WTC11 (cell line): ENCODE data around the gene APOBEC3B. TPM values are rescaled to one million over a fixed set of nuclear protein-coding genes. Genes with fewer than 3 reads are reported as not detected.
"Not testable (repeated sequence)": the region's sequence is repeated elsewhere in the genome, so short reads cannot be mapped to it uniquely, and the experiment has no call there.

ENCODE experiments used
- ATAC-seq: fragments of 200-7000 bp; cut with Tn5 transposase; 2 replicates; pipeline ENCODE4 v1.10.0; 2021; ENCODE audit warnings: mild to moderate bottlenecking, moderate library complexity
- CTCF ChIA-PET: fragments of 300-600 bp; sonication (Branson Sonifier 250); formaldehyde crosslinking; loops from one replicate; lab custom pipeline; 2021; ENCODE audit warnings: antibody characterized with exemption; lab: Charles Lee
- POLR2A ChIA-PET: fragments of 350-600 bp; sonication (Branson Sonifier 250); formaldehyde crosslinking; loops from one replicate; lab custom pipeline; 2021; ENCODE audit warnings: antibody characterized with exemption; lab: Charles Lee
- DNase-seq: peaks from one replicate; pipeline ENCODE4 v3.0.0; 2021; ENCODE audit warnings: low spot score
- H3K27ac Mint-ChIP-seq: 2 replicates; pipeline ENCODE4 v1.8.0; 2021; ENCODE audit warnings: mixed read lengths
- H3K27me3 Mint-ChIP-seq: 2 replicates; pipeline ENCODE4 v1.8.0; 2021; ENCODE audit warnings: low read depth, mild to moderate bottlenecking, moderate library complexity, mixed read lengths
- H3K36me3 Mint-ChIP-seq: 2 replicates; pipeline ENCODE4 v1.8.0; 2021; ENCODE audit warnings: mixed read lengths
- H3K4me1 Mint-ChIP-seq: 2 replicates; pipeline ENCODE4 v1.8.0; 2022; ENCODE audit warnings: mixed read lengths
- H3K4me3 Mint-ChIP-seq: 2 replicates; pipeline ENCODE4 v1.8.0; 2021; ENCODE audit warnings: mild to moderate bottlenecking, moderate library complexity, mixed read lengths
- H3K9me3 Mint-ChIP-seq: 2 replicates; pipeline ENCODE4 v1.8.0; 2021; ENCODE audit warnings: mixed read lengths
- CREM ChIP-seq: sonication (generic); formaldehyde crosslinking; IDR thresholded peaks from 2 replicates; pipeline ENCODE4 v1.8.1; 2022; ENCODE audit warnings: mild to moderate bottlenecking, missing genetic modification reagents, moderate library complexity
- ERG ChIP-seq: fragments of 250-450 bp; sonication (Bioruptor Pico); IDR thresholded peaks from 2 replicates; pipeline ENCODE4 v1.8.0; 2021; ENCODE audit warnings: mild to moderate bottlenecking
- FOXK1 ChIP-seq: sonication (generic); formaldehyde crosslinking; IDR thresholded peaks from 2 replicates; pipeline ENCODE4 v1.8.0; 2022; ENCODE audit warnings: mild to moderate bottlenecking, moderate library complexity, missing genetic modification reagents
- JUN ChIP-seq: sonication (generic); formaldehyde crosslinking; IDR thresholded peaks from 2 replicates; pipeline ENCODE4 v1.8.0; 2023; ENCODE audit warnings: mild to moderate bottlenecking, missing genetic modification reagents
- MAX ChIP-seq: sonication (generic); formaldehyde crosslinking; IDR thresholded peaks from 2 replicates; pipeline ENCODE4 v1.8.0; 2022; ENCODE audit warnings: mild to moderate bottlenecking, missing genetic modification reagents
- MYBL2 ChIP-seq: sonication (generic); formaldehyde crosslinking; IDR thresholded peaks from 2 replicates; pipeline ENCODE4 v1.8.1; 2023; ENCODE audit warnings: mild to moderate bottlenecking, moderate library complexity, missing genetic modification reagents
- NFE2L1 ChIP-seq: sonication (generic); formaldehyde crosslinking; IDR thresholded peaks from 2 replicates; pipeline ENCODE4 v1.8.1; 2023; ENCODE audit warnings: missing genetic modification reagents
- NR1H2 ChIP-seq: sonication (generic); formaldehyde crosslinking; IDR thresholded peaks from 2 replicates; pipeline ENCODE4 v1.9.0; 2021; ENCODE audit warnings: mild to moderate bottlenecking, moderate library complexity, missing genetic modification reagents
- NR3C1 ChIP-seq: sonication (generic); formaldehyde crosslinking; conservative IDR thresholded peaks from 2 replicates; pipeline ENCODE4 v1.8.1; 2023; ENCODE audit warnings: low read depth, mild to moderate bottlenecking, missing genetic modification reagents
- RORB ChIP-seq: fragments of 250-450 bp; sonication (Bioruptor Pico); IDR thresholded peaks from 2 replicates; pipeline ENCODE4 v1.9.0; 2021; ENCODE audit warnings: mild to moderate bottlenecking
- TEAD4 ChIP-seq: sonication (generic); formaldehyde crosslinking; IDR thresholded peaks from 2 replicates; pipeline ENCODE4 v1.8.0; 2022; ENCODE audit warnings: mild to moderate bottlenecking, missing genetic modification reagents
- ZNF232 ChIP-seq: sonication (generic); formaldehyde crosslinking; IDR thresholded peaks from 2 replicates; pipeline ENCODE4 v1.8.0; 2022; ENCODE audit warnings: mild to moderate bottlenecking, missing genetic modification reagents
- ZNF317 ChIP-seq: sonication (generic); formaldehyde crosslinking; IDR thresholded peaks from 2 replicates; pipeline ENCODE4 v1.8.1; 2023; ENCODE audit warnings: low read depth, mild to moderate bottlenecking, moderate library complexity, missing genetic modification reagents, borderline replicate concordance
- total RNA-seq: library from RNA; stranded (reverse); gene quantifications from 3 replicates; pipeline ENCODE4 v1.2.3, GENCODE V29; 2021
- TF ChIP-seq, protein P1 (sequence below): sonication (generic); formaldehyde crosslinking; conservative IDR thresholded peaks from 2 replicates; pipeline ENCODE4 v1.8.1; 2022; ENCODE audit warnings: mild to moderate bottlenecking, missing genetic modification reagents
- TF ChIP-seq, protein P2 (sequence below): sonication (generic); formaldehyde crosslinking; IDR thresholded peaks from 2 replicates; pipeline ENCODE4 v1.8.1; 2022; ENCODE audit warnings: missing genetic modification reagents, borderline replicate concordance
- TF ChIP-seq, protein P3 (sequence below): sonication (generic); formaldehyde crosslinking; IDR thresholded peaks from 2 replicates; pipeline ENCODE4 v1.8.0; 2023; ENCODE audit warnings: missing genetic modification reagents
- TF ChIP-seq, protein P4 (sequence below): fragments of 200-600 bp; IDR thresholded peaks from 2 replicates; pipeline ENCODE4 v1.8.0; 2022; ENCODE audit warnings: antibody characterized with exemption
- TF ChIP-seq, protein P5 (sequence below): sonication (generic); formaldehyde crosslinking; IDR thresholded peaks from 2 replicates; pipeline ENCODE4 v1.8.1; 2022; ENCODE audit warnings: mild to moderate bottlenecking, moderate library complexity, missing genetic modification reagents
- TF ChIP-seq, protein P6 (sequence below): sonication (generic); formaldehyde crosslinking; IDR thresholded peaks from 2 replicates; pipeline ENCODE4 v1.8.1; 2023; ENCODE audit warnings: mild to moderate bottlenecking, missing genetic modification reagents, moderate library complexity

The APOBEC3B gene
- total RNA-seq, 1 experiment from 2014 or later: 4.0 TPM

GRCh38 chr22:38959590-38959989, 22.6 kb upstream of the APOBEC3B start:
- Mint-ChIP-seq H3K27me3 (peaks cover 4% of the 10 kb centered on the region), H3K27ac (no peak overlapping the region), H3K9me3 (no peaks in the 10 kb centered on the region), H3K4me3 (no peak overlapping the region), H3K36me3 (no peaks in the 10 kb centered on the region), H3K4me1 (peaks cover 9% of the 10 kb centered on the region)
- no peak for DNase-seq
- TF ChIP-seq, protein P1, sequence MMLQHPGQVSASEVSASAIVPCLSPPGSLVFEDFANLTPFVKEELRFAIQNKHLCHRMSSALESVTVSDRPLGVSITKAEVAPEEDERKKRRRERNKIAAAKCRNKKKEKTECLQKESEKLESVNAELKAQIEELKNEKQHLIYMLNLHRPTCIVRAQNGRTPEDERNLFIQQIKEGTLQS (CRISPR knock-in tag): no peak
- no peak for TF ChIP-seq TEAD4 (CRISPR knock-in tag)
- no peak for TF ChIP-seq MYBL2 (CRISPR knock-in tag)
- TF ChIP-seq, protein P2, sequence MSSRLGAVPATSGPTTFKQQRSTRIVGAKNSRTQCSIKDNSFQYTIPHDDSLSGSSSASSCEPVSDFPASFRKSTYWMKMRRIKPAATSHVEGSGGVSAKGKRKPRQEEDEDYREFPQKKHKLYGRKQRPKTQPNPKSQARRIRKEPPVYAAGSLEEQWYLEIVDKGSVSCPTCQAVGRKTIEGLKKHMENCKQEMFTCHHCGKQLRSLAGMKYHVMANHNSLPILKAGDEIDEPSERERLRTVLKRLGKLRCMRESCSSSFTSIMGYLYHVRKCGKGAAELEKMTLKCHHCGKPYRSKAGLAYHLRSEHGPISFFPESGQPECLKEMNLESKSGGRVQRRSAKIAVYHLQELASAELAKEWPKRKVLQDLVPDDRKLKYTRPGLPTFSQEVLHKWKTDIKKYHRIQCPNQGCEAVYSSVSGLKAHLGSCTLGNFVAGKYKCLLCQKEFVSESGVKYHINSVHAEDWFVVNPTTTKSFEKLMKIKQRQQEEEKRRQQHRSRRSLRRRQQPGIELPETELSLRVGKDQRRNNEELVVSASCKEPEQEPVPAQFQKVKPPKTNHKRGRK (CRISPR knock-in tag): no peak
- no peak for TF ChIP-seq FOXK1 (CRISPR knock-in tag)
- no peak for TF ChIP-seq ZNF317 (CRISPR knock-in tag)
- no peak for TF ChIP-seq CREM (CRISPR knock-in tag)
- TF ChIP-seq, protein P3, sequence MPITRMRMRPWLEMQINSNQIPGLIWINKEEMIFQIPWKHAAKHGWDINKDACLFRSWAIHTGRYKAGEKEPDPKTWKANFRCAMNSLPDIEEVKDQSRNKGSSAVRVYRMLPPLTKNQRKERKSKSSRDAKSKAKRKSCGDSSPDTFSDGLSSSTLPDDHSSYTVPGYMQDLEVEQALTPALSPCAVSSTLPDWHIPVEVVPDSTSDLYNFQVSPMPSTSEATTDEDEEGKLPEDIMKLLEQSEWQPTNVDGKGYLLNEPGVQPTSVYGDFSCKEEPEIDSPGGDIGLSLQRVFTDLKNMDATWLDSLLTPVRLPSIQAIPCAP (CRISPR knock-in tag): no peak
- TF ChIP-seq NR3C1: no peak
- TF ChIP-seq, protein P4, sequence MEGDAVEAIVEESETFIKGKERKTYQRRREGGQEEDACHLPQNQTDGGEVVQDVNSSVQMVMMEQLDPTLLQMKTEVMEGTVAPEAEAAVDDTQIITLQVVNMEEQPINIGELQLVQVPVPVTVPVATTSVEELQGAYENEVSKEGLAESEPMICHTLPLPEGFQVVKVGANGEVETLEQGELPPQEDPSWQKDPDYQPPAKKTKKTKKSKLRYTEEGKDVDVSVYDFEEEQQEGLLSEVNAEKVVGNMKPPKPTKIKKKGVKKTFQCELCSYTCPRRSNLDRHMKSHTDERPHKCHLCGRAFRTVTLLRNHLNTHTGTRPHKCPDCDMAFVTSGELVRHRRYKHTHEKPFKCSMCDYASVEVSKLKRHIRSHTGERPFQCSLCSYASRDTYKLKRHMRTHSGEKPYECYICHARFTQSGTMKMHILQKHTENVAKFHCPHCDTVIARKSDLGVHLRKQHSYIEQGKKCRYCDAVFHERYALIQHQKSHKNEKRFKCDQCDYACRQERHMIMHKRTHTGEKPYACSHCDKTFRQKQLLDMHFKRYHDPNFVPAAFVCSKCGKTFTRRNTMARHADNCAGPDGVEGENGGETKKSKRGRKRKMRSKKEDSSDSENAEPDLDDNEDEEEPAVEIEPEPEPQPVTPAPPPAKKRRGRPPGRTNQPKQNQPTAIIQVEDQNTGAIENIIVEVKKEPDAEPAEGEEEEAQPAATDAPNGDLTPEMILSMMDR: no peak
- TF ChIP-seq NFE2L1 (CRISPR knock-in tag): no peak
- TF ChIP-seq ZNF232 (CRISPR knock-in tag): no peak
- TF ChIP-seq ERG: no peak
- TF ChIP-seq, protein P5, sequence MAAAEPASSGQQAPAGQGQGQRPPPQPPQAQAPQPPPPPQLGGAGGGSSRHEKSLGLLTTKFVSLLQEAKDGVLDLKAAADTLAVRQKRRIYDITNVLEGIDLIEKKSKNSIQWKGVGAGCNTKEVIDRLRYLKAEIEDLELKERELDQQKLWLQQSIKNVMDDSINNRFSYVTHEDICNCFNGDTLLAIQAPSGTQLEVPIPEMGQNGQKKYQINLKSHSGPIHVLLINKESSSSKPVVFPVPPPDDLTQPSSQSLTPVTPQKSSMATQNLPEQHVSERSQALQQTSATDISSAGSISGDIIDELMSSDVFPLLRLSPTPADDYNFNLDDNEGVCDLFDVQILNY (CRISPR knock-in tag): no peak
- TF ChIP-seq JUN (CRISPR knock-in tag): no peak
- TF ChIP-seq RORB (CRISPR knock-in tag): no peak
- no peak for TF ChIP-seq MAX
- TF ChIP-seq NR1H2 (CRISPR knock-in tag): no peak
- TF ChIP-seq, protein P6, sequence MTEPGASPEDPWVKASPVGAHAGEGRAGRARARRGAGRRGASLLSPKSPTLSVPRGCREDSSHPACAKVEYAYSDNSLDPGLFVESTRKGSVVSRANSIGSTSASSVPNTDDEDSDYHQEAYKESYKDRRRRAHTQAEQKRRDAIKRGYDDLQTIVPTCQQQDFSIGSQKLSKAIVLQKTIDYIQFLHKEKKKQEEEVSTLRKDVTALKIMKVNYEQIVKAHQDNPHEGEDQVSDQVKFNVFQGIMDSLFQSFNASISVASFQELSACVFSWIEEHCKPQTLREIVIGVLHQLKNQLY (CRISPR knock-in tag): no peak
- no peak for ATAC-seq
- CTCF ChIA-PET: no interaction called here
- POLR2A ChIA-PET: no interaction called here

GRCh38 chr22:38960673-38961072, 21.5 kb upstream of the APOBEC3B start:
- H3K27me3 Mint-ChIP-seq, CTCF ChIA-PET, H3K4me3 Mint-ChIP-seq, DNase-seq, H3K27ac Mint-ChIP-seq, H3K36me3 Mint-ChIP-seq, H3K4me1 Mint-ChIP-seq, H3K9me3 Mint-ChIP-seq, POLR2A ChIA-PET, ATAC-seq: not testable (repeated sequence)

- ATAC-seq: peak; percentile 88
- H3K4me1 Mint-ChIP-seq, H3K27ac Mint-ChIP-seq, H3K27me3 Mint-ChIP-seq, CTCF ChIA-PET, H3K9me3 Mint-ChIP-seq, DNase-seq, POLR2A ChIA-PET, H3K36me3 Mint-ChIP-seq, H3K4me3 Mint-ChIP-seq: not testable (repeated sequence)
These were observed 18.8 kb upstream of the APOBEC3B start for GRCh38 chr22:38963291-38963738.
